ENCODE measurements around the gene PIGK. TPM values are rescaled to one million over a fixed set of nuclear protein-coding genes. Genes with fewer than 3 reads are reported as not detected.

Gene PIGK
- total RNA-seq, 1 experiment from 2014 or later: 23.3 TPM

DNA sequence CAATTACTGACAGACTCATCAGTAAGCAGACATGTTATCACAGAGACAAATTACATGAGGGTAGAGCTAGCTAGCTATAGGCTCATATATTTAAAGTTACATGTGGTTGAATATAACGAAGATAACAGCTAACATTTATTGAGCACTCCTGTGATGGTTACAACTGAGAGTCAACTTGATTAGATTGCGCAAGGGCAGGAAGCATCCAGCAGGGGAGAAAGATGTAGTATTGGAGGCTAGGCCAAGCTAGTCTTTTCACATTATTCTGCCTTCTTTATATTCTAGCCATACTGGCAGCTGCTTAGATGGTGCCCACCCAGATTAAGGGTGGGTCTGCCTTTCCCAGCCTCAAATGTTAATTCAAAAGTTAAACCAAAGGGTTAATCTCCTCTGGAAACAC is 37.1 kb downstream of the PIGK start:
- TF ChIP-seq EGR1 (IDR thresholded peaks at IDR 0.05; ENCODE audit: low read depth): no peak
- no peak for TF ChIP-seq YY1 (IDR thresholded peaks at IDR 0.05; ENCODE audit: extremely low read depth, insufficient replicate concordance, low read depth, low read length)
- no peak for TF ChIP-seq CTCF (IDR thresholded peaks at IDR 0.05 in 2 of 3, conservative IDR thresholded peaks at IDR 0.05 in 1 of 3; ENCODE audit: borderline replicate concordance in 1 of 3, insufficient read depth in 1 of 3, low read depth in 2 of 3, low read length in 2 of 3)
- TF ChIP-seq SP1 (IDR thresholded peaks at IDR 0.05; ENCODE audit: low read depth): no peak
- no peak for TF ChIP-seq MAX (IDR thresholded peaks at IDR 0.05)
- no peak for TF ChIP-seq CBX3 (IDR thresholded peaks at IDR 0.05; ENCODE audit: low read depth)
- TF ChIP-seq SRF (IDR thresholded peaks at IDR 0.05; ENCODE audit: low read depth): no peak
- no peak for TF ChIP-seq POLR2A (IDR thresholded peaks at IDR 0.05; ENCODE audit: borderline replicate concordance, extremely low read depth, insufficient read depth, insufficient read length)
- no peak for TF ChIP-seq ZNF274 (IDR thresholded peaks at IDR 0.05; ENCODE audit: low read depth, low read length)
- no peak for TF ChIP-seq JUND (IDR thresholded peaks at IDR 0.05)
- TF ChIP-seq SIN3A (IDR thresholded peaks at IDR 0.05; ENCODE audit: low read depth): no peak
- TF ChIP-seq, protein P1, sequence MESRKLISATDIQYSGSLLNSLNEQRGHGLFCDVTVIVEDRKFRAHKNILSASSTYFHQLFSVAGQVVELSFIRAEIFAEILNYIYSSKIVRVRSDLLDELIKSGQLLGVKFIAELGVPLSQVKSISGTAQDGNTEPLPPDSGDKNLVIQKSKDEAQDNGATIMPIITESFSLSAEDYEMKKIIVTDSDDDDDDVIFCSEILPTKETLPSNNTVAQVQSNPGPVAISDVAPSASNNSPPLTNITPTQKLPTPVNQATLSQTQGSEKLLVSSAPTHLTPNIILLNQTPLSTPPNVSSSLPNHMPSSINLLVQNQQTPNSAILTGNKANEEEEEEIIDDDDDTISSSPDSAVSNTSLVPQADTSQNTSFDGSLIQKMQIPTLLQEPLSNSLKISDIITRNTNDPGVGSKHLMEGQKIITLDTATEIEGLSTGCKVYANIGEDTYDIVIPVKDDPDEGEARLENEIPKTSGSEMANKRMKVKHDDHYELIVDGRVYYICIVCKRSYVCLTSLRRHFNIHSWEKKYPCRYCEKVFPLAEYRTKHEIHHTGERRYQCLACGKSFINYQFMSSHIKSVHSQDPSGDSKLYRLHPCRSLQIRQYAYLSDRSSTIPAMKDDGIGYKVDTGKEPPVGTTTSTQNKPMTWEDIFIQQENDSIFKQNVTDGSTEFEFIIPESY (IDR thresholded peaks at IDR 0.05; ENCODE audit: extremely low read depth, insufficient replicate concordance, low read length): no peak
- no peak for TF ChIP-seq ELF1 (IDR thresholded peaks at IDR 0.05; ENCODE audit: borderline replicate concordance, low read depth)
- H2AFZ ChIP-seq (ENCODE audit: low read depth, low read length, poor library complexity, severe bottlenecking): no peak overlapping the region
- no peak overlapping the region for H3K4me2 ChIP-seq (ENCODE audit: low read length)
- no peak overlapping the region for H3K9ac ChIP-seq (ENCODE audit: low read length)
- H3K36me3 ChIP-seq (ENCODE audit: control insufficient read depth in 1 of 2, insufficient read depth in 2 of 2, low read length in 2 of 2): no peaks in the 10 kb centered on the region
- H3K79me2 ChIP-seq (ENCODE audit: insufficient read depth, low read length): no peaks in the 10 kb centered on the region
- intact Hi-C loops (cut with micrococcal nuclease): no loop called here
- H3K9me2 ChIP-seq (ENCODE audit: insufficient read depth): no peaks in the 10 kb centered on the region
- H3K27ac ChIP-seq (ENCODE audit: low read depth, low read length): no peak overlapping the region
- no peaks in the 10 kb centered on the region for H4K20me1 ChIP-seq (ENCODE audit: insufficient read depth)
- ChIA-PET RAD21 (ENCODE audit: low non-redundant PET in 1 of 2, low total read pairs in 2 of 2, uncharacterized antibody in 2 of 2, unreplicated experiment in 2 of 2) (no interaction called here), CTCF (no interaction called here), POLR2A (no interaction called here)
- DNase-seq (ENCODE audit: low read depth, low spot score): no peak
- no peak for ATAC-seq
- no peaks in the 10 kb centered on the region for H3K9me3 ChIP-seq (ENCODE audit: control insufficient read depth in 1 of 2, insufficient read depth in 1 of 2, low read depth in 1 of 2, low read length in 2 of 2)
- H3K4me3 ChIP-seq (replicated peaks in 1 of 2; ENCODE audit: low read depth in 1 of 2, low read length in 2 of 2): no peak overlapping the region
- BruUV-seq (replicated peaks): no TSS peak
- no peaks in the 10 kb centered on the region for H3K4me1 ChIP-seq (ENCODE audit: control insufficient read depth in 1 of 2, insufficient read depth in 2 of 2, low read length in 2 of 2)
- H3K27me3 ChIP-seq (ENCODE audit: insufficient read depth, low read length): no peaks in the 10 kb centered on the region

Data from HCT116 (cell line).